Measurements from ENCODE around the gene ATP6V0A1.

DNA sequence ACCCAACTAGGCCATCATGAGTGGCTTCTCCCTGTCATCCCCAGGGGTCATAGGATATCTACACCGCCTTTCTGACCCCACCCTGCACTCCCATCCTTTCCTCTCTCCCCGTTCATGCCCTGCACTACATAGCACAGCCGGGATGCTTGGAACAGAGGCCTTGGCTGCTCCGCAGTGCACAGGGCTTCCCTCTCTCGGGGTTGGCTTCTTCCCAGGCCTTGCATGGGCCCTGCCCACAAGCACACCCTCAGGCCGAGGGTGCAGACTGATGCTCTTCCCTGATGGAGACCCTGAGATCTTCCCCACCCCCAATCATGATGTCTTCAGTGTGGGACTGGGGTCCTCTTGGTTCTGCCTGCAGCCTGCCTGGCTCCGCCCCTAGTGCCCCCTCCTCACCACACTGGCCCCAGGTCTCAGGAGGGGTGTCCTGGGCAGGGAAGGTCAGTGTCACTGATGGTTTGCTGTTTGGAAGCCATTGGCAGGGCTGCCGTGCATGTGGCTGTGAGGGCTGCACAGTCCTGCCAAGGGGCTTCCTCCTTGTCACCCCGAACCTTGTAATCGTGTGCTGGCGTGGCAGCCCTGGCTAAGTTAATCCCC, 63.1 kb downstream of the ATP6V0A1 start:
- TF ChIP-seq, protein P1, sequence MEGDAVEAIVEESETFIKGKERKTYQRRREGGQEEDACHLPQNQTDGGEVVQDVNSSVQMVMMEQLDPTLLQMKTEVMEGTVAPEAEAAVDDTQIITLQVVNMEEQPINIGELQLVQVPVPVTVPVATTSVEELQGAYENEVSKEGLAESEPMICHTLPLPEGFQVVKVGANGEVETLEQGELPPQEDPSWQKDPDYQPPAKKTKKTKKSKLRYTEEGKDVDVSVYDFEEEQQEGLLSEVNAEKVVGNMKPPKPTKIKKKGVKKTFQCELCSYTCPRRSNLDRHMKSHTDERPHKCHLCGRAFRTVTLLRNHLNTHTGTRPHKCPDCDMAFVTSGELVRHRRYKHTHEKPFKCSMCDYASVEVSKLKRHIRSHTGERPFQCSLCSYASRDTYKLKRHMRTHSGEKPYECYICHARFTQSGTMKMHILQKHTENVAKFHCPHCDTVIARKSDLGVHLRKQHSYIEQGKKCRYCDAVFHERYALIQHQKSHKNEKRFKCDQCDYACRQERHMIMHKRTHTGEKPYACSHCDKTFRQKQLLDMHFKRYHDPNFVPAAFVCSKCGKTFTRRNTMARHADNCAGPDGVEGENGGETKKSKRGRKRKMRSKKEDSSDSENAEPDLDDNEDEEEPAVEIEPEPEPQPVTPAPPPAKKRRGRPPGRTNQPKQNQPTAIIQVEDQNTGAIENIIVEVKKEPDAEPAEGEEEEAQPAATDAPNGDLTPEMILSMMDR (IDR thresholded peaks at IDR 0.05): no peak
- no peak for TF ChIP-seq EZH2 (IDR thresholded peaks at IDR 0.05)
- no peak for TF ChIP-seq EZH2phosphoT487 (IDR thresholded peaks at IDR 0.05)

Data from neural progenitor cell (in vitro differentiated cells).